SK-N-SH (cell line): ENCODE measurements around the gene TRPV6.

Experiments used
- CHD2 ChIP-seq: fragments of 150-350 bp; IDR thresholded peaks from 2 replicates; pipeline ENCODE4 v1.6.1; 2018; ENCODE audit warnings: low read length; ENCODE audit not compliant: partially characterized antibody
- EP300 ChIP-seq, 2 experiments: IDR thresholded peaks; 2 replicates each; pipeline versions ENCODE4 v1.4.0 to v1.6.1; 2012; ENCODE audit warnings: borderline replicate concordance in 1 of 2, low read depth in 1 of 2, low read length in 1 of 2
- EZH2phosphoT487 ChIP-seq: fragments of 200-600 bp; sonication (generic); IDR thresholded peaks from 2 replicates; pipeline ENCODE4 v1.6.1; 2017; ENCODE audit warnings: low read depth, mixed run types, mild to moderate bottlenecking, antibody characterized with exemption, moderate library complexity, borderline replicate concordance
- FOXM1 ChIP-seq: IDR thresholded peaks from 2 replicates; pipeline ENCODE4 v1.4.0; 2012; ENCODE audit warnings: low read depth, mild to moderate bottlenecking
- GABPA ChIP-seq: IDR thresholded peaks from 2 replicates; pipeline ENCODE4 v1.4.0; 2012; ENCODE audit warnings: low read depth, mild to moderate bottlenecking
- JUND ChIP-seq: IDR thresholded peaks from 2 replicates; pipeline ENCODE4 v1.4.0; 2012
- POLR2AphosphoS5 ChIP-seq: IDR thresholded peaks from 2 replicates; pipeline ENCODE4 v1.6.1; 2012; ENCODE audit warnings: low read depth, low read length
- RAD21 ChIP-seq: IDR thresholded peaks from 2 replicates; pipeline ENCODE4 v1.6.1; 2012; ENCODE audit warnings: mild to moderate bottlenecking, low read length
- SIN3A ChIP-seq: IDR thresholded peaks from 2 replicates; pipeline ENCODE4 v1.6.1; 2012; ENCODE audit warnings: low read depth, mild to moderate bottlenecking, low read length, moderate library complexity, borderline replicate concordance
- SMC3 ChIP-seq: IDR thresholded peaks from 2 replicates; pipeline ENCODE4 v1.6.1; 2012; ENCODE audit warnings: low read depth, low read length, improper control_type of control experiment
- YY1 ChIP-seq: IDR thresholded peaks from 2 replicates; pipeline ENCODE4 v1.4.0; 2012; ENCODE audit warnings: low read depth, mild to moderate bottlenecking
- TF ChIP-seq, protein P1 (sequence below): fragments of 200-600 bp; sonication (generic); IDR thresholded peaks from 2 replicates; pipeline ENCODE4 v1.6.1; 2017; ENCODE audit warnings: antibody characterized with exemption, mild to moderate bottlenecking, moderate library complexity
- TF ChIP-seq, protein P2 (sequence below): IDR thresholded peaks from 2 replicates; pipeline ENCODE4 v1.6.1; 2012; ENCODE audit warnings: mild to moderate bottlenecking, low read depth, low read length, moderate library complexity

GRCh38 chr7:142908290-142908689 lies 22.7 kb upstream of the TRPV6 start:
- TF ChIP-seq, protein P1, sequence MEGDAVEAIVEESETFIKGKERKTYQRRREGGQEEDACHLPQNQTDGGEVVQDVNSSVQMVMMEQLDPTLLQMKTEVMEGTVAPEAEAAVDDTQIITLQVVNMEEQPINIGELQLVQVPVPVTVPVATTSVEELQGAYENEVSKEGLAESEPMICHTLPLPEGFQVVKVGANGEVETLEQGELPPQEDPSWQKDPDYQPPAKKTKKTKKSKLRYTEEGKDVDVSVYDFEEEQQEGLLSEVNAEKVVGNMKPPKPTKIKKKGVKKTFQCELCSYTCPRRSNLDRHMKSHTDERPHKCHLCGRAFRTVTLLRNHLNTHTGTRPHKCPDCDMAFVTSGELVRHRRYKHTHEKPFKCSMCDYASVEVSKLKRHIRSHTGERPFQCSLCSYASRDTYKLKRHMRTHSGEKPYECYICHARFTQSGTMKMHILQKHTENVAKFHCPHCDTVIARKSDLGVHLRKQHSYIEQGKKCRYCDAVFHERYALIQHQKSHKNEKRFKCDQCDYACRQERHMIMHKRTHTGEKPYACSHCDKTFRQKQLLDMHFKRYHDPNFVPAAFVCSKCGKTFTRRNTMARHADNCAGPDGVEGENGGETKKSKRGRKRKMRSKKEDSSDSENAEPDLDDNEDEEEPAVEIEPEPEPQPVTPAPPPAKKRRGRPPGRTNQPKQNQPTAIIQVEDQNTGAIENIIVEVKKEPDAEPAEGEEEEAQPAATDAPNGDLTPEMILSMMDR, result no peak
- no peak for TF ChIP-seq SIN3A
- TF ChIP-seq SMC3, result no peak
- TF ChIP-seq JUND, result no peak
- TF ChIP-seq FOXM1, result no peak
- TF ChIP-seq CHD2, result no peak
- TF ChIP-seq RAD21, result no peak
- TF ChIP-seq EP300 (IDR thresholded peaks at IDR 0.05; ENCODE audit: borderline replicate concordance in 1 of 2, low read depth in 1 of 2, low read length in 1 of 2), result no peak
- TF ChIP-seq EZH2phosphoT487, result no peak
- no peak for TF ChIP-seq GABPA
- TF ChIP-seq POLR2AphosphoS5, result no peak
- TF ChIP-seq, protein P2, sequence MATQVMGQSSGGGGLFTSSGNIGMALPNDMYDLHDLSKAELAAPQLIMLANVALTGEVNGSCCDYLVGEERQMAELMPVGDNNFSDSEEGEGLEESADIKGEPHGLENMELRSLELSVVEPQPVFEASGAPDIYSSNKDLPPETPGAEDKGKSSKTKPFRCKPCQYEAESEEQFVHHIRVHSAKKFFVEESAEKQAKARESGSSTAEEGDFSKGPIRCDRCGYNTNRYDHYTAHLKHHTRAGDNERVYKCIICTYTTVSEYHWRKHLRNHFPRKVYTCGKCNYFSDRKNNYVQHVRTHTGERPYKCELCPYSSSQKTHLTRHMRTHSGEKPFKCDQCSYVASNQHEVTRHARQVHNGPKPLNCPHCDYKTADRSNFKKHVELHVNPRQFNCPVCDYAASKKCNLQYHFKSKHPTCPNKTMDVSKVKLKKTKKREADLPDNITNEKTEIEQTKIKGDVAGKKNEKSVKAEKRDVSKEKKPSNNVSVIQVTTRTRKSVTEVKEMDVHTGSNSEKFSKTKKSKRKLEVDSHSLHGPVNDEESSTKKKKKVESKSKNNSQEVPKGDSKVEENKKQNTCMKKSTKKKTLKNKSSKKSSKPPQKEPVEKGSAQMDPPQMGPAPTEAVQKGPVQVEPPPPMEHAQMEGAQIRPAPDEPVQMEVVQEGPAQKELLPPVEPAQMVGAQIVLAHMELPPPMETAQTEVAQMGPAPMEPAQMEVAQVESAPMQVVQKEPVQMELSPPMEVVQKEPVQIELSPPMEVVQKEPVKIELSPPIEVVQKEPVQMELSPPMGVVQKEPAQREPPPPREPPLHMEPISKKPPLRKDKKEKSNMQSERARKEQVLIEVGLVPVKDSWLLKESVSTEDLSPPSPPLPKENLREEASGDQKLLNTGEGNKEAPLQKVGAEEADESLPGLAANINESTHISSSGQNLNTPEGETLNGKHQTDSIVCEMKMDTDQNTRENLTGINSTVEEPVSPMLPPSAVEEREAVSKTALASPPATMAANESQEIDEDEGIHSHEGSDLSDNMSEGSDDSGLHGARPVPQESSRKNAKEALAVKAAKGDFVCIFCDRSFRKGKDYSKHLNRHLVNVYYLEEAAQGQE, result no peak
- TF ChIP-seq YY1, result no peak
